GM18870 (cell line): Measurements from ENCODE around the gene PLCH1.

ENCODE experiments used
- ATAC-seq: cut with Tn5 transposase; IDR thresholded peaks from one replicate; pipeline ENCODE4 v1.9.1; 2021; ENCODE audit warnings: moderate library complexity; ENCODE audit not compliant: unreplicated experiment

Gene PLCH1

DNA sequence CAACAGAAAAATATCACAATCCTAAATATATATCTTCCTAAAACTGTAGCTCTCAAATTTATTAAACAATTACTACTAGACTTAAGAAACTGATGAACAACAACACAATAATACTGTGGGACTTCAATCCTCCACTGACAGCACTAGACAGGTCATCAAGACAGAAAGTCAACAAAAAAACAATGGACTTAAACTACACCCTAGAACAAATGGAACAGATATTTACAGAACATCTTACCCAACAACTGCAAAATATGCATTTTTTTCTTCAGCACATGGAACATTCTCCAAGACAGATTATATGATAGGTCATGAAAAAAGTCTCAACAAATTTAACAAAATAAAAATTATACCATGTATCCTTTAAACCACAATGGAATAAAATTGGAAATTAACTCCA lies 133.4 kb downstream of the PLCH1 start:
- no peak for ATAC-seq

- ATAC-seq: no peak
Observed at GRCh38 chr3:155609586-155609985, 135.3 kb downstream of the PLCH1 start.

DNA sequence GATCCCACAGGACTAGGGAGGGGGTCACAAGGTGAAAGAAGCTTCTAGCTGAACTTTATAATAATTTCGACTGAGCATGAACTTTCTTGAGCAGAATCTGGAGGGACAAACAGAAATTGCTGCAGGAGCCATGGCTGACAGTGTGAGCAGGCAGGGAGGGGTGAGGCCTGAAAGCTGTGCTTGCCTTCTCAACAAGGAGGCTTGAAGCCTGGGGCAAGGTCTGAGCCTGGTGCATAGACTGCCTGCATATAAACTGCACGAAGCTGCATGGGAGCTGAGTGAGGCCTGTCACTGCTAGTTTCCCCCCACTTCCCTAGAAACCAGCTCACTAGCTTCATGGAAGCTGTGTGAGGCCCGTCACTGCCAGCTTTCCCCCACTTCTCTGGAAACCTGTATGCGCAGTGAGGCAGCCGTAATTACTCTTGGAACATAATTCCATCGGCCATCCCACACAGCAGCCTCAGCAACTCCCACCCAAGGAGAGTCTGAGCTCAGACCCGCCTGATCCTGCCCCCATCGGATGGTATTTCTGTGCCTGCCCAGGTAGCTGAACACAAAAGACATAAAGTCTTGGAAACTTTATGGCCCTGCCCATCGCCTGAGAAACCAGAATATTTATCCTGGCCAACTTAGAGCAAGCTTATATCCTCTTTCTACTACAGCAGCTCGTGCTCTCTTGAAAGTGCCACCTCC lies 136.5 kb downstream of the PLCH1 start:
- no peak for ATAC-seq

DNA sequence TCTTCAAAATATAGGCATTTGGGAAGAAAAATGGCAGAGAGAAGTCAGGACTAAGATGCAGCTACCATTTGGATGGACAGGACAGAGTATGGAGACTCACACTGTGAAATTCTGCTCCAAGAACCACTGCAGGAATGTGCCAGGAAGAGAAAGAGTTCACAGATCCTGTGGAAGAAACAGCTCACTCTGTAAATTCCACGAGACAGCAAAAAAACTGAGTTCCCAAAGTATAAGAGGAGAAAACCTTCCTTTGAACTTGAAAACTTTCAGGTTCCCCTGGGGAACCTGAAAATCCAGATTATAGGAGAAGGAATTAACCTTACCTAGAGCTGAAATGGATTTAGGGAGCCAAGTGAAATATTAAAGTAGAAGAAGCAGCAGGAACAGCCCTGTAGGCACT lies 137.1 kb downstream of the PLCH1 start:
- no peak for ATAC-seq

- ATAC-seq: no peak
Observed at GRCh38 chr3:155605571-155605970, 139.3 kb downstream of the PLCH1 start.

DNA sequence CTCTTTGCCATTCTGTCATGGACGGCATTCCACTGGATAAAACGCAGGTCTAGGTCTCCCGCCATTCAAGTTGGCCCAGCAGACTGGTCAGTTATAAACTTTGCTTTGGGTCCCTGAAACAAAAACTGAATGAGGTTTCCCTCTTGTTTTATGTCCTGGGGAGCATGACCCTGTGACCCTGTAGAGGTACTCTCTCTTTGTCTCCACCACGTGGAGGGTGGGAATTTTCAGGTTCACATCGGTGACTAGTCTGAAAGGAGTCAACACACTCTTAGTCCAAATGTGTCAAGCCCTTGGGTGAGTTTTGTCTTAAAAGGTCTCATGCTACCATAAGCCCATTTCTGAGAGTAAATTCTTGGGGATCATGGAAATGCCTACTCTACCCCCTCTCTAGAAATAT lies 139.9 kb downstream of the PLCH1 start:
- no peak for ATAC-seq

GRCh38 chr3:155604126-155604525 lies 140.7 kb downstream of the PLCH1 start:
- no peak for ATAC-seq

- no peak for ATAC-seq
Observed at GRCh38 chr3:155603302-155603701, 141.6 kb downstream of the PLCH1 start.

DNA sequence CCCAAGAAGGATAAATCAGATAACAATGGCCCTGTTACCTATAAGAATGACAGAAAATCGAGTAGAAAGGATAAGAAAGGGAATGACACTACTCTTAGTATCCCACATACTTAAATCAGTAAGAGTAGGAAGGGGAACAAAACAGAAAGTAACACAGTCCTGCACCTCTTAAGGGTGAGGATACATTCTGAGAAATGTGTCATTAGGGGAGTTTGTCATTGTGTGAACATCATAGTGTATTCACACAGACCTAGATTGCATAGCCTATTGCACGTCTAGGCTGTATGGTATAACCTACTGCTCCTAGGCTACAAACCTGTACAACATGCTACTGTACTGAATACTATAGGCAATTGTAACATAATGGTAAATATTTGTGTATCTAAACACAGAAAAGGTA lies 142.6 kb downstream of the PLCH1 start:
- ATAC-seq: no peak

DNA sequence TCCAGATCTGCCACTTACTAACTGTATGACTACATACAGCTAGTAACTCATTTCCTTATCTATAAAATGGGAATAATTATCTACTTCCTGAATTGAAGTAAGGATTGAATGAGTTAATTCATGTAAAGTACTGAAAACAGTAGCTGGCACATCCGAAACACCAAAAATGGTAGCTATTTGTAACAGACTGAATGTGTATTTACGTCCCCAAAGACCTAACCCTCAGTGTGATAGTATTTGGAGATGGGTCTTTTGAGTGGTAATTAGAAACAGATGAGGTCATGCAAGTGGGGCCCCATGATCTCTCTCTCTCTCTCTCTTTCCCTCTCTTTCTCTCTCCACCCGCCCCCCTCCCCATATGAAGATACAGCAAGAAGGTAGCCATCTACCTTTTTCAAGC lies 146.2 kb downstream of the PLCH1 start:
- no peak for ATAC-seq

- no peak for ATAC-seq
Observed at GRCh38 chr3:155596615-155597014, 148.3 kb downstream of the PLCH1 start.

DNA sequence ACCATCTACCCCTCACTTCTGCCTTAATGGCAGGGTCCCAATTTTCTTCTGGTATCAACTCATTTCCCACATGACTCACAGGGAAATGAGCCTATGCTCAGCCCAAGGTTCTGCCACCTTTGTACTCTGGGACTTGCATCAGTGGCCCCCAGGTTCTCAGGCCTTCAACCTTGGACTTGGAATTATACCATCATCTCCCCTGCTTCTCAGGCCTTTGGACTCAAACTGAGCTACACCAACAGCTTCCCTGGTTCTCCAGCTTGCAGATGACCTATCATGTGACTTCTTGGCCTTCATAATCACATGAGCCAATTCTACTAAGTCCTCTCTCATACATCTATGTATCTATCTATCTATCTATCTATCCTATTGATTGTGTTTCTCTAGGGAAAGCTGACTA lies 149.5 kb downstream of the PLCH1 start:
- no peak for ATAC-seq

- ATAC-seq: no peak
Observed at GRCh38 chr3:155594526-155595187, 150.2 kb downstream of the PLCH1 start.

GRCh38 chr3:155587581-155587980 lies 157.3 kb downstream of the PLCH1 start:
- ATAC-seq: no peak

DNA sequence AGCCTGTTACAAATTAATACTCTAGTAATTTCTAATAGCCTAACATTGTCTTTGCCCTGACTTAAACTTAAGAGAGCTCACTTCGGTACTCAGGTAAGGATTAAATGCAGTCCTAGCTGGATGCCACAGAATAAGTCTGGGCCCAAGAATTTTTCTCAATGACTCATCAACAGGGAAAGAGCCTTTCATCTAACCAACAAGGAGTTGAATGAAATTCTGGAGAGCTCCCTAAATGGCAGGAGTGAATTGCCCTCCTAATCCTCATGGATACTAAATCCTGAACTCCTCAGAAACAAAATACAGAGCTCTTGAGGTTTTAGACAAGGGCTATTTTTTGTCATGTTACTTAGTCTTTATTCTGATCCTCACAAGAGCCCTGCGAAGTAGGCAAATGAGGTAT lies 159.5 kb downstream of the PLCH1 start:
- no peak for ATAC-seq

- no peak for ATAC-seq
Observed at GRCh38 chr3:155581579-155581978, 163.3 kb downstream of the PLCH1 start.

DNA sequence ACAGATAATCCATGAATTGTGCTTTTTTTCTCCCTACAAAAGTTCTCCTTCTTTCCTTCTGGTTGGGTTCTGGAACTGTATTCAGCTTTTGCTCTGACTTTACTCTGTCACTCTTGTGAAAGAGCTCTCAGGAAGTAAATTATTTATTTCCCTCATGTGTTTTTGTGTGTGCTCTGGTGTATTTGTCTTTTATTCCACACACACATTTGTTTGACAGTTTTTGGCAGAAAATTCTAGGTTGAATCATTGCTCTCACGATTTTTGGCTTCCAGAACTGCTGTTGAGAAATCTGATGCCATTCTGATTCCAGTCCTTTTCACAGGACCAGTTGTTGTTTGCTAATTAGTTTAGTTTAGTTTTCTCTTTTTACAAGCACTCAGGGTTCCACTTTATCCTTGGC lies 172.8 kb downstream of the PLCH1 start:
- no peak for ATAC-seq

GRCh38 chr3:155568295-155568694 lies 176.6 kb downstream of the PLCH1 start:
- ATAC-seq: no peak

DNA sequence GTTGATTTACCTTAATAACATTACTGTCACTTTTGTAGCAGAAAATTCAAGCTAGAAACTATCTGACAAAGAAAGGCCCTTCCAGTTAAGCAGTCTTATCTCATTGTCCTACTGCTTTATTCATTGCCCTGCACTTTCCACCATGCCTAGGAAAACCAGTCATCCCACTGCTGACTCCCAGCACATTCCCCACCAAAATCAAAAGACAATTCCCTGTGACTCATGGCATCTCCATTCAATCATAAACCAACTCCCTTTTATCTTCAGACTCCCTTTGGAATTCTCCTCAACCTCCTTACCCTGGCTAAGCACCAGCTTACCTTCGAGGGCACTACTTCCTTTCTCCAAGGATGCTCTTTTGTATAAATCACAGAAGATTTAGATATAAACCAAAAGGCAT lies 184.3 kb downstream of the PLCH1 start:
- no peak for ATAC-seq

DNA sequence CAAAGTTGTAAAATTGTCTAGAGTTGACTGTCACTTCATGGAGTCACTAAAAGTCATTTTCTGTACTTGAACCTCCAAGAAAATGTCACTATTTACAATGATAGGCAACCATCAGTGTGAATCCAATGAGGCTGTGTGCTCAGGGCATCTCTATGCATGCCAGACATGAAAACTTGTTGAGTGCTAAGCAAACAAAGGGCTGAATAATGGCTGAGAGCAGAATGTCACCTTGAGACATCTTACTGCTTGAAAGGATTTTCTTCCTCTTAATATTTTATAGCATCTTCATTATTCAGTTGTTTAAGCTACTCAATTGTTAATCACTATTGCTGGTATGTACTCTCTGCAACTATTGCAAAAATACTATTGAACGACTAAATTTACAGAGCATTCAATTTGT lies 184.7 kb downstream of the PLCH1 start:
- ATAC-seq: no peak

- no peak for ATAC-seq
Observed at GRCh38 chr3:155556531-155556930, 188.3 kb downstream of the PLCH1 start.

DNA sequence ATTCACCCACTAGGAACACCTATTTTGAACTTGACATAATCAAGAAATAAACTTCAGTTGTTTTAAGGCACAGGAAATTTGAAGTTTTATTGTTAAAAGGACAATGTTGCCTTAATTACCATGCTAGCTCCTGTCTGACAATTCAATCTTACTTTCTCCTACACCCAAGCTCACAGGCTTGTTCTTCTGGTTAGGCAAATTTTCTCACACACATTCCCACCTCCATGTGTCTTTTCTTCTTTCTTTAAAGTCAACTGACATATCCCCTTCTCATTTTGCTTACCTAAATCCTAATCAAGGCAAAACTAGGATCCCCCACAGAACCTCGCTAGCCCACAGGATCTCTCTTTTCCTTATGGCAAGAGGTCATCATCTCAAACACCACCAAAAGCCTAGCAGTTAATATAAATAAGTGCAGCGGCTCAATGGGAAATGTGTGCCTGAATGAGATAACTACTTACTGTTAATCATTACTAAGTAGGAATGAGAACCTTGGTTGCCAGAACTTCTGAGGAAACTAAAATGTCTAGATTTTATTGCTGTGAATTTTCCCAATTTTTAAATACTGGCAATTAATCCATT lies 189.3 kb downstream of the PLCH1 start:
- peak; percentile 1 for ATAC-seq
